SK-N-MC (cell line): ENCODE results near the gene AGR2.

Source experiments
- DNase-seq: peaks from one replicate; pipeline ENCODE4 v3.0.0-alpha.2; 2011; ENCODE audit warnings: low read depth, low spot score
- H3K27ac ChIP-seq: fragments of 200-600 bp; sonication (generic); 2 replicates; pipeline ENCODE4 v1.5.1; 2016; ENCODE audit warnings: mixed run types
- H3K36me3 ChIP-seq: fragments of 200-600 bp; sonication (generic); 2 replicates; pipeline ENCODE4 v1.6.1; 2017; ENCODE audit warnings: antibody characterized with exemption, low read length, mixed read lengths; ENCODE audit not compliant: insufficient read depth
- H3K4me3 ChIP-seq: fragments of 200-600 bp; sonication (generic); 2 replicates; pipeline ENCODE4 v1.5.1; 2016
- H3K9ac ChIP-seq: fragments of 200-600 bp; sonication (generic); 2 replicates; pipeline ENCODE4 v1.8.0; 2017; ENCODE audit warnings: mixed run types, mixed read lengths; ENCODE audit not compliant: insufficient read length
- H3K9me3 ChIP-seq: fragments of 200-600 bp; sonication (generic); 2 replicates; pipeline ENCODE4 v1.6.1; 2017; ENCODE audit warnings: low read depth, mild to moderate bottlenecking, antibody characterized with exemption, low read length, moderate library complexity, mixed read lengths
- EZH2 ChIP-seq: fragments of 200-600 bp; sonication (generic); IDR thresholded peaks from one replicate; pipeline ENCODE4 v1.6.1; 2017; ENCODE audit warnings: antibody characterized with exemption
- FOXP2 ChIP-seq: optimal IDR thresholded peaks from 2 replicates; pipeline ENCODE3; 2011; ENCODE audit warnings: mild to moderate bottlenecking, moderate library complexity; ENCODE audit not compliant: insufficient read depth; ENCODE audit errors: extremely low read length, control extremely low read depth
- POLR2AphosphoS5 ChIP-seq: IDR thresholded peaks from 2 replicates; pipeline ENCODE4 v1.6.1; 2012; ENCODE audit warnings: mild to moderate bottlenecking, low read depth, low read length, borderline replicate concordance

The AGR2 gene

DNA sequence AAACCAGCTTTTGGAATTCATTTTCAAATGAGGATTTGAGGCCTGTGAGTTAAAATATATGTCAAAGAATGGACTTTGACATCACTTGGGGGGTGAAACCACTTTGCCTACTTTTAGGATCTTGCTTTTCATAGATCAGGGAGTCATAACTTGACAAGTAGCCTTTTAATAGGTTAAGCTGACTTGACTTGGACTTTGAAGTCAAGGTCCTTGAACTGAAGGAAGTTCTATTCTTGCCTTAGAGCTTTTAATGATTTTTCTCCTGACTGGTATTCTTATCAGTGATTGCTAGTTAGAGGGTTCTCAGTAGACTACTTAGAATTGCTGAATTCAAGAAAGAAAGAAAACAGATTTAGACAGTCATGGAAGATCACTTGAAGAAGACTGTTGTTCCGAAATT, 17.7 kb downstream of the AGR2 start:
- H3K9ac ChIP-seq, result no peak overlapping the region
- TF ChIP-seq FOXP2 (no peak), POLR2AphosphoS5 (no peak), EZH2 (no peak)
- H3K36me3 ChIP-seq, result peaks cover 19% of the 10 kb centered on the region
- no peak for DNase-seq
- H3K27ac ChIP-seq, result no peak overlapping the region
- H3K9me3 ChIP-seq, result no peaks in the 10 kb centered on the region
- no peak overlapping the region for H3K4me3 ChIP-seq

DNA sequence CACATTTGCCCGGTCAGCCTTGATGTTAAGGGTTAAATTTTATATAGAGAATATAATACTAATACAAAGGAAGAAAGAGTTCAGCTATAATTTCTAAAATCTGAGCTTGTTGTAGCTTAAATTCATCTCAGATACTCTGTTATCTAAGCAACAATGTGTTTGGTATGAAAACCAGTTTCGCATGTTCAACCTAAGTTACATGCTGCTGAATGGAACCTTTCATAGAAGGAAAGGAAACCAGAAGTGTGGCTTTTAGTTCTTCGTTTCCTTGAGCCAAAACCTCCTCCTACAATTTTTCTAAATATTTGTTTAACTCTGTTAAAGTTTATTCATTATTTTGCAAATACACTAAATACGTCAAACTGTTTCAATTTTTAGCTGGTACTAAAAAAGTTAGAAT, 18.5 kb downstream of the AGR2 start:
- Histone ChIP-seq H3K9me3 (no peaks in the 10 kb centered on the region), H3K36me3 (peaks cover 22% of the 10 kb centered on the region)
- DNase-seq, result no peak

GRCh38 chr7:16785846-16786245, 19.0 kb downstream of the AGR2 start:
- Histone ChIP-seq H3K36me3 (peaks cover 22% of the 10 kb centered on the region), H3K9me3 (no peaks in the 10 kb centered on the region), H3K4me3 (no peak overlapping the region), H3K9ac (no peak overlapping the region), H3K27ac (no peak overlapping the region)
- DNase-seq, result no peak
- TF ChIP-seq FOXP2 (no peak), POLR2AphosphoS5 (no peak), EZH2 (no peak)

More for the DNA sequence above, 18.5 kb downstream of the AGR2 start:
- TF ChIP-seq POLR2AphosphoS5 (no peak), EZH2 (no peak), FOXP2 (no peak)
- no peak overlapping the region for H3K4me3 ChIP-seq
- no peak overlapping the region for H3K27ac ChIP-seq
- H3K9ac ChIP-seq, result no peak overlapping the region

DNA sequence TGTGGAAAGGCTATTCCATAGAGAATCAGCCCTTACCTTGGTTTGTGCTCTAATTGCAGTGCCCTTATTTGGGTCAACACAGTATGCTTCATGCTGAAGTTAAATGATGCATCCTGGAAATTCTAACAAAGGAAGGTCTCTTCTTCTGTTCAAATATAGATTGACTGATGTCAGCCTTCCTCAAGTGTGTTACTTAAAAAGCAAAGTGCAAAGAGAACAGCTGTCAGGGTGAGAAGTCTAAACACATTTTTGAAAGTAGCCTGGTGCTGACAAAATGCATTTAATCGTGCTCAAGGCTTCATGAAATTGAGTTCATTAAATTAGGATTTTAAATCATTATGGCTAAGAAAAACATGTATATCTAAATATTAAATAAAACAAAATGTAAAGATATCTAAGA, 19.5 kb downstream of the AGR2 start:
- Histone ChIP-seq H3K27ac (no peak overlapping the region), H3K4me3 (no peak overlapping the region), H3K9ac (no peak overlapping the region), H3K9me3 (no peaks in the 10 kb centered on the region), H3K36me3 (peaks cover 22% of the 10 kb centered on the region)
- DNase-seq, result no peak
- TF ChIP-seq FOXP2, result no peak

- Histone ChIP-seq H3K9me3 (no peaks in the 10 kb centered on the region), H3K36me3 (peaks cover 20% of the 10 kb centered on the region), H3K4me3 (no peak overlapping the region), H3K27ac (no peak overlapping the region), H3K9ac (no peak overlapping the region)
- TF ChIP-seq EZH2 (no peak), FOXP2 (no peak), POLR2AphosphoS5 (no peak)
- no peak for DNase-seq
Measured at GRCh38 chr7:16780596-16780995, 24.2 kb downstream of the AGR2 start.

GRCh38 chr7:16779051-16779450, 25.7 kb downstream of the AGR2 start:
- no peak for DNase-seq
- TF ChIP-seq FOXP2 (no peak), POLR2AphosphoS5 (no peak), EZH2 (no peak)
- no peak overlapping the region for H3K27ac ChIP-seq

GRCh38 chr7:16778476-16778875, 26.3 kb downstream of the AGR2 start:
- no peaks in the 10 kb centered on the region for H3K9me3 ChIP-seq
- peaks cover 10% of the 10 kb centered on the region for H3K36me3 ChIP-seq
- no peak overlapping the region for H3K27ac ChIP-seq
- H3K9ac ChIP-seq, result no peak overlapping the region
- H3K4me3 ChIP-seq, result no peak overlapping the region
- TF ChIP-seq FOXP2, result no peak
- DNase-seq, result no peak

More at GRCh38 chr7:16779051-16779450, 25.7 kb downstream of the AGR2 start:
- no peak overlapping the region for H3K9ac ChIP-seq
- H3K4me3 ChIP-seq, result no peak overlapping the region
- peaks cover 16% of the 10 kb centered on the region for H3K36me3 ChIP-seq
- no peaks in the 10 kb centered on the region for H3K9me3 ChIP-seq

DNA sequence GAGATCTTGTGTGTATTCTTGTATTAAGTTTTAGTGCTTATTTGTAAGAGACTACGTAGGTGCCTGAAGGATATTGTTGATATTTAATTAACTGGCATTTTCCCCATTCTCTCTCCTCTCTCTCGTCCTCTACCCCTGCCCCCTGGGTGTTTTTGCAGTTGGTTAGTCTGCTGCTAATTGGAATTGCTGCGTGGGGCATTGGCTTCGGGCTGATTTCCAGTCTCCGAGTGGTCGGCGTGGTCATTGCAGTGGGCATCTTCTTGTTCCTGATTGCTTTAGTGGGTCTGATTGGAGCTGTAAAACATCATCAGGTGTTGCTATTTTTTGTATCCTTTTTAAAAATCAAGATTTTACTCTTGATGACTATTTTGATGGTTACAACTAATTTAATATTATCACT, 28.7 kb downstream of the AGR2 start:
- Histone ChIP-seq H3K9me3 (no peaks in the 10 kb centered on the region), H3K36me3 (peaks cover 4% of the 10 kb centered on the region; the same call in 1 of the 2 replicates), H3K27ac (no peak overlapping the region), H3K4me3 (no peak overlapping the region), H3K9ac (no peak overlapping the region)
- no peak for TF ChIP-seq EZH2
- TF ChIP-seq POLR2AphosphoS5, result no peak
- DNase-seq, result no peak

DNA sequence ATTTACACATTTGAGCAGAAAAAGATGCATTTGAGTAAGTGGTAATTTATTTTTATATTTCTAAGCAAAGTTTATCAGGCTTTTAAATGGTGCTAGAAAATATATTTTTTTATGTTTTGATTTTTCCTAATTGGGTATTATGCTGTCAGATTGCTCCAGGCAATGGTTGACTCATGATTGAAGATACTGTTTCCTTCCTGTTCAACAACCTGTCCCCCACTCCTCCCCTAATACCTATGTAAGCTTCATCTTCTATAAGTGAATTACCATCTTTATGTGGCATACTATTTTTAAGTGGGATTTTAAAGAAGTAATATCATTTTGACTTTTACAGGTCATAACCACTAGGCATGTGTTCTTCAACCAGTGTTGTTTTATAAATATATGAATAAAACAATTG, 29.8 kb downstream of the AGR2 start:
- Histone ChIP-seq H3K9ac (no peak overlapping the region), H3K9me3 (no peaks in the 10 kb centered on the region), H3K4me3 (no peak overlapping the region), H3K36me3 (peaks cover 4% of the 10 kb centered on the region; the same call in 1 of the 2 replicates), H3K27ac (no peak overlapping the region)
- no peak for DNase-seq
- TF ChIP-seq FOXP2 (no peak), POLR2AphosphoS5 (no peak), EZH2 (no peak)

- Histone ChIP-seq H3K4me3 (no peak overlapping the region), H3K9me3 (no peaks in the 10 kb centered on the region), H3K9ac (no peak overlapping the region), H3K27ac (no peak overlapping the region), H3K36me3 (peaks cover 4% of the 10 kb centered on the region; the same call in 1 of the 2 replicates)
- DNase-seq, result no peak
- no peak for TF ChIP-seq POLR2AphosphoS5
- no peak for TF ChIP-seq FOXP2
- no peak for TF ChIP-seq EZH2
Measured at GRCh38 chr7:16774294-16774693, 30.5 kb downstream of the AGR2 start.
